OCI-LY3 (cell line): ENCODE data around the gene DPYSL4.

Source experiments
- H2AFZ ChIP-seq: fragments of 200-600, 300-600 bp; shearing (Covaris generic); 2 replicates; pipeline ENCODE4 v1.6.0; 2014; ENCODE audit warnings: antibody characterized with exemption, low read depth, low read length
- H3K27ac ChIP-seq: fragments of 200-600, 300-600 bp; sonication (generic); 2 replicates; pipeline ENCODE4 v1.5.1; 2014; ENCODE audit warnings: mild to moderate bottlenecking, low read length, moderate library complexity, mixed read lengths
- H3K27me3 ChIP-seq: fragments of 200-600, 300-600 bp; sonication (generic); 2 replicates; pipeline ENCODE4 v1.6.1; 2014; ENCODE audit warnings: low read depth, low read length, mixed read lengths
- H3K36me3 ChIP-seq: fragments of 200-600, 300-600 bp; sonication (generic); replicated peaks from 2 replicates; pipeline ENCODE3; 2014; ENCODE audit warnings: low read depth, low read length, mixed read lengths
- H3K4me1 ChIP-seq: fragments of 300-600, 200-600 bp; sonication (generic); 2 replicates; pipeline ENCODE4 v1.6.1; 2014; ENCODE audit warnings: low read length, mixed read lengths
- H3K4me2 ChIP-seq: fragments of 200-600, 300-600 bp; sonication (generic); 2 replicates; pipeline ENCODE4 v1.6.1; 2014; ENCODE audit warnings: low read length, mixed read lengths
- H3K4me3 ChIP-seq: fragments of 300-600, 200-600 bp; sonication (generic); 2 replicates; pipeline ENCODE4 v1.5.1; 2014; ENCODE audit warnings: antibody characterized with exemption, mild to moderate bottlenecking, low read length, moderate library complexity
- H3K79me2 ChIP-seq: fragments of 300-600, 200-600 bp; shearing (Covaris generic); 2 replicates; pipeline ENCODE4 v1.6.1; 2014; ENCODE audit warnings: mild to moderate bottlenecking, low read length, mixed read lengths
- H3K9ac ChIP-seq: fragments of 300-600, 200-600 bp; shearing (Covaris generic); 2 replicates; pipeline ENCODE4 v1.6.0; 2014; ENCODE audit warnings: mild to moderate bottlenecking, low read length, moderate library complexity
- H3K9me3 ChIP-seq: fragments of 200-600, 300-600 bp; shearing (Covaris generic); 2 replicates; pipeline ENCODE4 v1.6.1; 2014; ENCODE audit warnings: low read length, mixed read lengths; ENCODE audit not compliant: insufficient read depth
- H4K20me1 ChIP-seq: fragments of 200-600, 300-600 bp; sonication (generic); 2 replicates; pipeline ENCODE4 v1.6.1; 2016; ENCODE audit warnings: low read length, mixed read lengths; ENCODE audit not compliant: insufficient read depth
- CTCF ChIP-seq: fragments of 200-600, 300-600 bp; sonication (generic); IDR thresholded peaks from 2 replicates; pipeline ENCODE4 v1.5.1; 2014; ENCODE audit warnings: antibody characterized with exemption, low read length, low read depth
- EZH2phosphoT487 ChIP-seq: fragments of 200-600 bp; shearing (Covaris generic); IDR thresholded peaks from 2 replicates; pipeline ENCODE4 v1.6.1; 2018; ENCODE audit warnings: antibody characterized with exemption, mixed run types, low read depth

Gene DPYSL4

GRCh38 chr10:132141526-132142395 is 45.0 kb upstream of the DPYSL4 start:
- H3K9ac ChIP-seq: no peak overlapping the region
- H3K4me3 ChIP-seq: 0 out of 2 replicates have a peak overlapping the region, but pooled peaks have one; percentile 64
- no peaks in the 10 kb centered on the region for H3K79me2 ChIP-seq
- no peak overlapping the region for H3K27ac ChIP-seq
- H3K4me2 ChIP-seq: peak overlapping the region; percentile 68
- no peaks in the 10 kb centered on the region for H4K20me1 ChIP-seq
- H3K9me3 ChIP-seq: no peaks in the 10 kb centered on the region
- H2AFZ ChIP-seq: no peak overlapping the region
- no peaks in the 10 kb centered on the region for H3K27me3 ChIP-seq
- no peak for TF ChIP-seq CTCF
- TF ChIP-seq EZH2phosphoT487: no peak
- H3K4me1 ChIP-seq: peaks cover 7% of the 10 kb centered on the region; the same call in 1 of the 2 replicates
- no peaks in the 10 kb centered on the region for H3K36me3 ChIP-seq

- TF ChIP-seq EZH2phosphoT487 (no peak), CTCF (peak; percentile 56)
- H3K4me2 ChIP-seq: peak overlapping the region; percentile 68
Observed at GRCh38 chr10:132142396-132143161, 44.2 kb upstream of the DPYSL4 start.

DNA sequence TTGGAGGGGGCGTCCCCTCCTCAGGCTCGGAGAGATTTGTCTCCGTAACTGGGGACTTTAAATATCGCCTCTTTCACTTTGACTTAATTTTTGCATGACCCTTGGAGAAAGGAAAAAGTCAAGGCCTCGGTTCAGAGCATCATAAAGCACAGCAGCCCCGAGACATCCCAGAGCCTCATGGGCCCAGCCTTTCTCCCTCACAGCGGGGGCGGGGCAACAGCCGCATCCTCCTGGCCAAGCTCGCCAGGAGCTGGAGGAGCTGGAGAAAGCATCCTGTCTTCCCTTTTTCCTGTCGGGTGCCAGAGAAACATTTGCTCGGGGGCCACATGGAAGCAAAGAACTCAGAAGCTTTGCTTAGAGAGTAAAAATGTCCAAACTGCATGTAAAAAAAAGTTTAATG is 43.6 kb upstream of the DPYSL4 start:
- Histone ChIP-seq H3K27ac (no peak overlapping the region), H3K4me2 (peak overlapping the region; percentile 68), H3K4me3 (peak overlapping the region; percentile 64), H3K4me1 (peaks cover 7% of the 10 kb centered on the region; the same call in 1 of the 2 replicates), H3K27me3 (no peaks in the 10 kb centered on the region), H4K20me1 (no peaks in the 10 kb centered on the region), H3K36me3 (no peaks in the 10 kb centered on the region), H3K79me2 (no peaks in the 10 kb centered on the region), H3K9me3 (no peaks in the 10 kb centered on the region), H2AFZ (peak overlapping the region; percentile 67; the same call in 1 of the 2 replicates), H3K9ac (no peak overlapping the region)
- no peak for TF ChIP-seq EZH2phosphoT487
- no peak for TF ChIP-seq CTCF

More at GRCh38 chr10:132142396-132143161, 44.2 kb upstream of the DPYSL4 start:
- Histone ChIP-seq H3K4me1 (peaks cover 7% of the 10 kb centered on the region; the same call in 1 of the 2 replicates), H3K9me3 (no peaks in the 10 kb centered on the region), H2AFZ (peak overlapping the region; percentile 67; the same call in 1 of the 2 replicates), H3K27me3 (no peaks in the 10 kb centered on the region), H3K4me3 (peak overlapping the region; percentile 64), H3K36me3 (no peaks in the 10 kb centered on the region), H3K9ac (peak overlapping the region; percentile 36; the same call in 1 of the 2 replicates), H4K20me1 (no peaks in the 10 kb centered on the region), H3K79me2 (no peaks in the 10 kb centered on the region), H3K27ac (no peak overlapping the region)

GRCh38 chr10:132144086-132144485 is 42.7 kb upstream of the DPYSL4 start:
- Histone ChIP-seq H3K4me2 (no peak overlapping the region), H3K9me3 (no peaks in the 10 kb centered on the region), H3K79me2 (no peaks in the 10 kb centered on the region), H3K4me1 (peaks cover 7% of the 10 kb centered on the region; the same call in 1 of the 2 replicates), H3K9ac (no peak overlapping the region), H3K36me3 (no peaks in the 10 kb centered on the region), H4K20me1 (no peaks in the 10 kb centered on the region), H3K27me3 (no peaks in the 10 kb centered on the region), H3K27ac (no peak overlapping the region), H3K4me3 (no peak overlapping the region), H2AFZ (no peak overlapping the region)
- no peak for TF ChIP-seq CTCF
- no peak for TF ChIP-seq EZH2phosphoT487
